DMS153 (cell line): Measurements from ENCODE around the gene ZNF10.

Experiments
- DNase-seq: peaks from one replicate; lab custom pipeline; 2025; lab: John Stamatoyannopoulos, UW

Gene ZNF10

GRCh38 chr12:133201888-133202287, 71.5 kb downstream of the ZNF10 start:
- no peak for DNase-seq

- no peak for DNase-seq
Measured at GRCh38 chr12:133202493-133203343, 72.3 kb downstream of the ZNF10 start.

- peak; percentile 27 for DNase-seq
Measured at GRCh38 chr12:133203344-133204263, 73.2 kb downstream of the ZNF10 start.

GRCh38 chr12:133204264-133204603, 73.8 kb downstream of the ZNF10 start:
- no peak for DNase-seq

- DNase-seq = no peak
Measured at GRCh38 chr12:133206390-133206789, 76.0 kb downstream of the ZNF10 start.
